Measurements from ENCODE around the gene HIVEP2. TPM values are rescaled to one million over a fixed set of nuclear protein-coding genes. Genes with fewer than 3 reads are reported as not detected.

Gene HIVEP2
- polyA plus RNA-seq, 2 of the 4 experiments (the other 2 are of a cell fraction) = 2.2 to 2.6 TPM

- H3K4me3 ChIP-seq = no peak overlapping the region
- H3K27ac ChIP-seq = no peak overlapping the region
- no peaks in the 10 kb centered on the region for H3K9me3 ChIP-seq
- ChIA-PET CTCF (interaction anchor here (0.6 kb wide), 1 partner anchor 505 kb away, joined by 3 read pairs; no protein-coding TSS in a partner anchor), POLR2A (no interaction called here)
- ATAC-seq (no peak), DNase-seq (ENCODE audit: low read depth in 1 of 2, low spot score in 1 of 2) (no peak), FAIRE-seq (no peak)
- TF ChIP-seq SMC3 (IDR thresholded peaks at IDR 0.05) (no peak), RAD21 (conservative IDR thresholded peaks at IDR 0.05 in 1 of 2, IDR thresholded peaks at IDR 0.05 in 1 of 2) (no peak), ZC3H11A (IDR thresholded peaks at IDR 0.05) (no peak), HOXA7 (CRISPR knock-in tag; IDR thresholded peaks at IDR 0.05) (no peak), ZFP36 (IDR thresholded peaks at IDR 0.05; ENCODE audit: borderline replicate concordance, partially characterized antibody) (no peak), HMGXB4 (CRISPR knock-in tag; IDR thresholded peaks at IDR 0.05; ENCODE audit: borderline replicate concordance) (no peak), USF2 (IDR thresholded peaks at IDR 0.05) (no peak), EHF (CRISPR knock-in tag; IDR thresholded peaks at IDR 0.05) (no peak), MYC (IDR thresholded peaks at IDR 0.05; ENCODE audit: borderline replicate concordance, low read length) (no peak), REST (IDR thresholded peaks at IDR 0.05) (no peak), MAFK (IDR thresholded peaks at IDR 0.05; ENCODE audit: partially characterized antibody) (no peak), PBX3 (IDR thresholded peaks at IDR 0.05) (no peak), ESRRA (IDR thresholded peaks at IDR 0.05; ENCODE audit: borderline replicate concordance, low read length) (no peak), EP300 (IDR thresholded peaks at IDR 0.05) (no peak), SREBF2 (IDR thresholded peaks at IDR 0.05) (no peak)
- peaks cover 13% of the 10 kb centered on the region for H3K4me1 ChIP-seq
- WGBS (ENCODE audit: missing lambda C conversion rate) = 83% methylated on average over 5 of the region's 5 CpGs
- H3K4me2 ChIP-seq = no peak overlapping the region
These were observed 6.5 kb downstream of the HIVEP2 start for GRCh38 chr6:142938510-142938909.

GRCh38 chr6:142937986-142938385 is 7.0 kb downstream of the HIVEP2 start:
- DNase-seq (ENCODE audit: low read depth in 1 of 2, low spot score in 1 of 2) (no peak), ATAC-seq (no peak), FAIRE-seq (no peak)
- Histone ChIP-seq H3K27ac (no peak overlapping the region), H3K4me1 (peaks cover 8% of the 10 kb centered on the region), H3K9me3 (no peaks in the 10 kb centered on the region), H3K4me3 (no peak overlapping the region), H3K4me2 (no peak overlapping the region)
- ChIA-PET POLR2A (no interaction called here), CTCF (interaction anchor here (0.6 kb wide), 1 partner anchor 506 kb away, joined by 3 read pairs; no protein-coding TSS in a partner anchor)
- 95% methylated on average over 5 of the region's 5 CpGs for WGBS (ENCODE audit: missing lambda C conversion rate)
- TF ChIP-seq NR3C1 (IDR thresholded peaks at IDR 0.05) = no peak
- TF ChIP-seq HEYL (CRISPR knock-in tag; IDR thresholded peaks at IDR 0.05) = no peak
